Measurements from ENCODE around the gene ACOT7. TPM values are rescaled to one million over a fixed set of nuclear protein-coding genes. Genes with fewer than 3 reads are reported as not detected.

ACOT7 gene
- total and polyA plus RNA-seq, 2 of the 13 experiments (the other 11 are each of a cell fraction or from before 2014, with no cell fraction given) = 33.0 to 55.8 TPM

DNA sequence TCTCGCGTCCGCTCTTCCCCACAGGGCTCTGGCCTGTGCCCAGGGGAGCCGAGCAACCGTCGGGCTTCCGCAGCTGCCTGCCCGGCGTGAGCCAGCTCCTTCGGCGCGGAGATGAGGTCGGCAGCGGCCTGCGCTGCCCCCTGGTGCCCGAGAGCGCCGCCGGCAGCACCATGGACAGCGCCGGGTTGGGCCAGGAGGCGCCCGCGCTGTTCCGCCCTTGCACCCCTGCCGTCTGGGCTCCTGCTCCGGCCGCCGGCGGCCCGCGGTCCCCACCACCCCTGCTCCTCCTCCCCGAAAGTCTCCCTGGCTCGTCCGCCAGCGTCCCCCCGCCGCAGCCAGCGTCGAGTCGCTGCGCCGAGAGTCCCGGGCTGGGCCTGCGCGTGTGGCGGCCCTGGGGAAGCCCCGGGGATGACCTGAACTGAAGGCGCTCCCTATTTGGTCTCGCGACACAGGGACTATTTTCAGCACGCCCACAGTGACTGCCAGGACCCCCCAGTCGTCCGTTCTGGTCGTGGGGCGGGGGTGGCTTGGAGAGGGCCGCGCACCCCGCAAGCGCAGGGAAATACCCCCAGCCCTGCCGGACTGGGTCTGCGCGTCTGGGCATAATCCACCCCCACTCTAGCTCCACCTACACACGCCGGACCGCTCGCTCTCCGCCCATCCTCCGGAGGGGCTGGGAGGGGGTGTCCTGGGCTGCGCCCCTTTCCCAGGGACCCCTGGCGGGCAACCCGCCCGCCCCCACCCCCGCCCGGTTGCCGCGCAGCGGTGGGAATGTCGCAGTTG is 148.3 kb downstream of the ACOT7 start (continued):
- TF ChIP-seq, protein P1, sequence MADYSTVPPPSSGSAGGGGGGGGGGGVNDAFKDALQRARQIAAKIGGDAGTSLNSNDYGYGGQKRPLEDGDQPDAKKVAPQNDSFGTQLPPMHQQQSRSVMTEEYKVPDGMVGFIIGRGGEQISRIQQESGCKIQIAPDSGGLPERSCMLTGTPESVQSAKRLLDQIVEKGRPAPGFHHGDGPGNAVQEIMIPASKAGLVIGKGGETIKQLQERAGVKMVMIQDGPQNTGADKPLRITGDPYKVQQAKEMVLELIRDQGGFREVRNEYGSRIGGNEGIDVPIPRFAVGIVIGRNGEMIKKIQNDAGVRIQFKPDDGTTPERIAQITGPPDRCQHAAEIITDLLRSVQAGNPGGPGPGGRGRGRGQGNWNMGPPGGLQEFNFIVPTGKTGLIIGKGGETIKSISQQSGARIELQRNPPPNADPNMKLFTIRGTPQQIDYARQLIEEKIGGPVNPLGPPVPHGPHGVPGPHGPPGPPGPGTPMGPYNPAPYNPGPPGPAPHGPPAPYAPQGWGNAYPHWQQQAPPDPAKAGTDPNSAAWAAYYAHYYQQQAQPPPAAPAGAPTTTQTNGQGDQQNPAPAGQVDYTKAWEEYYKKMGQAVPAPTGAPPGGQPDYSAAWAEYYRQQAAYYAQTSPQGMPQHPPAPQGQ (CRISPR knock-in tag; IDR thresholded peaks at IDR 0.05; ENCODE audit: borderline replicate concordance) = no peak
- no peak for TF ChIP-seq ZMYM2 (CRISPR knock-in tag; IDR thresholded peaks at IDR 0.05)
- TF ChIP-seq ZNF350 (CRISPR knock-in tag; IDR thresholded peaks at IDR 0.05; ENCODE audit: borderline replicate concordance, low read depth) = peak; percentile 52; the same call in 1 of the 2 replicates
- no peak for TF ChIP-seq SYNCRIP (IDR thresholded peaks at IDR 0.05; ENCODE audit: insufficient read depth, low read depth, low read length)
- TF ChIP-seq, protein P2, sequence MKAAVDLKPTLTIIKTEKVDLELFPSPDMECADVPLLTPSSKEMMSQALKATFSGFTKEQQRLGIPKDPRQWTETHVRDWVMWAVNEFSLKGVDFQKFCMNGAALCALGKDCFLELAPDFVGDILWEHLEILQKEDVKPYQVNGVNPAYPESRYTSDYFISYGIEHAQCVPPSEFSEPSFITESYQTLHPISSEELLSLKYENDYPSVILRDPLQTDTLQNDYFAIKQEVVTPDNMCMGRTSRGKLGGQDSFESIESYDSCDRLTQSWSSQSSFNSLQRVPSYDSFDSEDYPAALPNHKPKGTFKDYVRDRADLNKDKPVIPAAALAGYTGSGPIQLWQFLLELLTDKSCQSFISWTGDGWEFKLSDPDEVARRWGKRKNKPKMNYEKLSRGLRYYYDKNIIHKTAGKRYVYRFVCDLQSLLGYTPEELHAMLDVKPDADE (CRISPR knock-in tag; IDR thresholded peaks at IDR 0.05) = peak; percentile 96
- TF ChIP-seq ZNF138 (CRISPR knock-in tag; IDR thresholded peaks at IDR 0.05; ENCODE audit: low read depth) = peak; percentile 99
- TF ChIP-seq ZMAT3 (CRISPR knock-in tag; conservative IDR thresholded peaks at IDR 0.05) = peak; percentile 100
- TF ChIP-seq ZNF790 (CRISPR knock-in tag; IDR thresholded peaks at IDR 0.05; ENCODE audit: borderline replicate concordance) = peak; percentile 99
- TF ChIP-seq ATRX (CRISPR knock-in tag; IDR thresholded peaks at IDR 0.05; ENCODE audit: borderline replicate concordance) = no peak
- TF ChIP-seq KAT7 (CRISPR knock-in tag; IDR thresholded peaks at IDR 0.05; ENCODE audit: borderline replicate concordance) = peak; percentile 87; the same call in 1 of the 2 replicates
- TF ChIP-seq ZNF124 (CRISPR knock-in tag; IDR thresholded peaks at IDR 0.05) = peak; percentile 99
- peak; percentile 87 for TF ChIP-seq RFXANK (CRISPR knock-in tag; IDR thresholded peaks at IDR 0.05)
- peak; percentile 40 for TF ChIP-seq ZNF496 (CRISPR knock-in tag; IDR thresholded peaks at IDR 0.05; ENCODE audit: insufficient replicate concordance)
- TF ChIP-seq HNRNPLL (IDR thresholded peaks at IDR 0.05; ENCODE audit: low read depth, low read length, poor library complexity, severe bottlenecking) = peak; percentile 56
- TF ChIP-seq DNMT3B (CRISPR knock-in tag; conservative IDR thresholded peaks at IDR 0.05) = peak; percentile 95; the same call in 1 of the 2 replicates
- peak; percentile 99; the same call in 1 of the 2 replicates for TF ChIP-seq ZNF333 (CRISPR knock-in tag; IDR thresholded peaks at IDR 0.05; ENCODE audit: borderline replicate concordance)
- no peak for TF ChIP-seq MAFG (CRISPR knock-in tag; IDR thresholded peaks at IDR 0.05)
- TF ChIP-seq, protein P3, sequence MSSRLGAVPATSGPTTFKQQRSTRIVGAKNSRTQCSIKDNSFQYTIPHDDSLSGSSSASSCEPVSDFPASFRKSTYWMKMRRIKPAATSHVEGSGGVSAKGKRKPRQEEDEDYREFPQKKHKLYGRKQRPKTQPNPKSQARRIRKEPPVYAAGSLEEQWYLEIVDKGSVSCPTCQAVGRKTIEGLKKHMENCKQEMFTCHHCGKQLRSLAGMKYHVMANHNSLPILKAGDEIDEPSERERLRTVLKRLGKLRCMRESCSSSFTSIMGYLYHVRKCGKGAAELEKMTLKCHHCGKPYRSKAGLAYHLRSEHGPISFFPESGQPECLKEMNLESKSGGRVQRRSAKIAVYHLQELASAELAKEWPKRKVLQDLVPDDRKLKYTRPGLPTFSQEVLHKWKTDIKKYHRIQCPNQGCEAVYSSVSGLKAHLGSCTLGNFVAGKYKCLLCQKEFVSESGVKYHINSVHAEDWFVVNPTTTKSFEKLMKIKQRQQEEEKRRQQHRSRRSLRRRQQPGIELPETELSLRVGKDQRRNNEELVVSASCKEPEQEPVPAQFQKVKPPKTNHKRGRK (CRISPR knock-in tag; IDR thresholded peaks at IDR 0.05) = no peak
- TF ChIP-seq RELA (CRISPR knock-in tag; IDR thresholded peaks at IDR 0.05) = peak; percentile 95
- peak; percentile 97 for TF ChIP-seq ARID2 (CRISPR knock-in tag; IDR thresholded peaks at IDR 0.05; ENCODE audit: borderline replicate concordance)
- TF ChIP-seq ZNF747 (CRISPR knock-in tag; IDR thresholded peaks at IDR 0.05; ENCODE audit: borderline replicate concordance) = peak; percentile 92; the same call in 1 of the 2 replicates
- no peak for TF ChIP-seq NCOA5 (CRISPR knock-in tag; IDR thresholded peaks at IDR 0.05)
- TF ChIP-seq ZKSCAN5 (CRISPR knock-in tag; IDR thresholded peaks at IDR 0.05) = peak; percentile 77; the same call in 1 of the 2 replicates

All from HepG2 (cell line).